Calu3 (cell line): Measurements from ENCODE around the gene KIF26B. TPM values are rescaled to one million over a fixed set of nuclear protein-coding genes. Genes with fewer than 3 reads are reported as not detected.

ENCODE experiments used
- BruUV-seq: library from RNA; stranded (reverse); fragments of 400-500 nt; replicated peaks from 2 replicates; lab custom pipeline; 2021; lab: Mats Ljungman, UMichigan
- CTCF ChIA-PET: fragments of 300-600 bp; sonication (Branson Sonifier 250); formaldehyde crosslinking; loops from one replicate; lab custom pipeline; 2022; ENCODE audit warnings: antibody characterized with exemption; lab: Charles Lee
- DNase-seq: peaks from one replicate; pipeline ENCODE4 v3.0.0; 2022
- H3K27ac Mint-ChIP-seq: one replicate; pipeline ENCODE4 v1.8.0; 2022; ENCODE audit warnings: mixed read lengths; ENCODE audit not compliant: unreplicated experiment
- H3K27me3 Mint-ChIP-seq: one replicate; pipeline ENCODE4 v1.8.0; 2022; ENCODE audit warnings: mixed read lengths; ENCODE audit not compliant: unreplicated experiment
- H3K36me3 Mint-ChIP-seq: one replicate; pipeline ENCODE4 v1.8.0; 2022; ENCODE audit warnings: mild to moderate bottlenecking, moderate library complexity, mixed read lengths; ENCODE audit not compliant: insufficient read depth, unreplicated experiment
- H3K4me1 Mint-ChIP-seq: one replicate; pipeline ENCODE4 v1.8.0; 2022; ENCODE audit warnings: mild to moderate bottlenecking, low read depth, mixed read lengths; ENCODE audit not compliant: unreplicated experiment
- H3K4me3 Mint-ChIP-seq: one replicate; pipeline ENCODE4 v1.8.0; 2022; ENCODE audit warnings: mild to moderate bottlenecking, low read depth, moderate library complexity, mixed read lengths; ENCODE audit not compliant: unreplicated experiment
- H3K9me3 Mint-ChIP-seq: one replicate; pipeline ENCODE4 v1.8.0; 2022; ENCODE audit warnings: low read depth, mixed read lengths; ENCODE audit not compliant: unreplicated experiment
- CTCF ChIP-seq: fragments of 200-600 bp; IDR thresholded peaks from one replicate; pipeline ENCODE4 v1.8.0; 2022; ENCODE audit warnings: antibody characterized with exemption; ENCODE audit not compliant: unreplicated experiment
- intact Hi-C: fragments of 100-400 bp; cut with micrococcal nuclease; formaldehyde crosslinking; loops from one replicate; pipeline ENCODE4 v1.10.0; 2022; ENCODE audit not compliant: unreplicated experiment
- total RNA-seq: library from RNA; stranded (reverse); gene quantifications from 2 replicates; pipeline ENCODE4 v1.2.3, GENCODE V29; 2022

Gene KIF26B
- total RNA-seq, 1 experiment from 2014 or later: 1.1 TPM

GRCh38 chr1:245118806-245119205 lies 36.0 kb upstream of the KIF26B start:
- CTCF ChIA-PET: no interaction called here
- Mint-ChIP-seq H3K36me3 (no peaks in the 10 kb centered on the region), H3K27me3 (no peaks in the 10 kb centered on the region), H3K4me1 (no peaks in the 10 kb centered on the region), H3K4me3 (no peak overlapping the region), H3K27ac (no peak overlapping the region), H3K9me3 (no peaks in the 10 kb centered on the region)
- BruUV-seq: no TSS peak
- intact Hi-C loops: no loop called here
- DNase-seq: no peak
- TF ChIP-seq CTCF: no peak

GRCh38 chr1:245121523-245121922 lies 33.3 kb upstream of the KIF26B start:
- Mint-ChIP-seq H3K27ac (no peak overlapping the region), H3K27me3 (peaks cover 17% of the 10 kb centered on the region), H3K4me1 (no peaks in the 10 kb centered on the region), H3K4me3 (no peak overlapping the region), H3K36me3 (no peaks in the 10 kb centered on the region), H3K9me3 (peaks cover 2% of the 10 kb centered on the region)
- intact Hi-C loops: no loop called here
- CTCF ChIA-PET: no interaction called here
- no peak for TF ChIP-seq CTCF
- DNase-seq: no peak
- no TSS peak for BruUV-seq

GRCh38 chr1:245124241-245124640 lies 30.5 kb upstream of the KIF26B start:
- Mint-ChIP-seq H3K4me3 (no peak overlapping the region), H3K36me3 (peaks cover 5% of the 10 kb centered on the region), H3K27me3 (peaks cover 44% of the 10 kb centered on the region), H3K27ac (no peak overlapping the region), H3K9me3 (peaks cover 2% of the 10 kb centered on the region), H3K4me1 (no peaks in the 10 kb centered on the region)
- CTCF ChIA-PET: no interaction called here
- TF ChIP-seq CTCF: no peak
- intact Hi-C loops: no loop called here
- no TSS peak for BruUV-seq
- DNase-seq: no peak

- intact Hi-C loops: no loop called here
- Mint-ChIP-seq H3K36me3 (peaks cover 5% of the 10 kb centered on the region), H3K4me1 (no peaks in the 10 kb centered on the region)
Observed at GRCh38 chr1:245124644-245125043, 30.1 kb upstream of the KIF26B start.

More at GRCh38 chr1:245124644-245125043, 30.1 kb upstream of the KIF26B start:
- no peak for TF ChIP-seq CTCF
- Mint-ChIP-seq H3K4me3 (no peak overlapping the region), H3K27ac (no peak overlapping the region), H3K27me3 (peaks cover 48% of the 10 kb centered on the region), H3K9me3 (peaks cover 2% of the 10 kb centered on the region)
- CTCF ChIA-PET: no interaction called here
- BruUV-seq: no TSS peak
- DNase-seq: no peak
